Endothelial cell of hepatic sinusoid (primary cell): ENCODE results near the gene OCA2.

ENCODE experiments used
- in situ Hi-C: cut with HindIII; loops from 2 replicates; pipeline ENCODE4 v1.10.0; 2017; ENCODE audit warnings: low sequenced_read_pairs

The OCA2 gene

GRCh38 chr15:27889258-27889657, 209.9 kb downstream of the OCA2 start:
- in situ Hi-C loops, result no loop called here

- in situ Hi-C loops, result no loop called here
These were observed 213.9 kb downstream of the OCA2 start for GRCh38 chr15:27885201-27885600.

- in situ Hi-C loops, result no loop called here
These were observed 214.4 kb downstream of the OCA2 start for GRCh38 chr15:27884726-27885125.

GRCh38 chr15:27878841-27879240, 220.3 kb downstream of the OCA2 start:
- in situ Hi-C loops, result no loop called here

GRCh38 chr15:27873828-27874227, 225.3 kb downstream of the OCA2 start:
- in situ Hi-C loops, result no loop called here

- in situ Hi-C loops, result no loop called here
These were observed 226.1 kb downstream of the OCA2 start for GRCh38 chr15:27873039-27873438.

GRCh38 chr15:27872355-27872754, 226.8 kb downstream of the OCA2 start:
- in situ Hi-C loops, result no loop called here

- in situ Hi-C loops, result no loop called here
These were observed 227.2 kb downstream of the OCA2 start for GRCh38 chr15:27871902-27872260.

- in situ Hi-C loops, result no loop called here
These were observed 227.8 kb downstream of the OCA2 start for GRCh38 chr15:27871078-27871901.

- in situ Hi-C loops, result no loop called here
These were observed 228.8 kb downstream of the OCA2 start for GRCh38 chr15:27870320-27870719.

GRCh38 chr15:27869697-27870281, 229.3 kb downstream of the OCA2 start:
- in situ Hi-C loops, result no loop called here

GRCh38 chr15:27868828-27869404, 230.2 kb downstream of the OCA2 start:
- in situ Hi-C loops, result no loop called here

GRCh38 chr15:27867861-27868260, 231.3 kb downstream of the OCA2 start:
- in situ Hi-C loops, result no loop called here

GRCh38 chr15:27866505-27867165, 232.5 kb downstream of the OCA2 start:
- in situ Hi-C loops, result no loop called here

GRCh38 chr15:27865926-27866325, 233.2 kb downstream of the OCA2 start:
- in situ Hi-C loops, result no loop called here

- in situ Hi-C loops, result no loop called here
These were observed 233.7 kb downstream of the OCA2 start for GRCh38 chr15:27865323-27865922.

- in situ Hi-C loops, result no loop called here
These were observed 234.4 kb downstream of the OCA2 start for GRCh38 chr15:27864719-27865118.

- in situ Hi-C loops, result no loop called here
These were observed 235.0 kb downstream of the OCA2 start for GRCh38 chr15:27864086-27864485.

GRCh38 chr15:27863000-27863399, 236.1 kb downstream of the OCA2 start:
- in situ Hi-C loops, result no loop called here

GRCh38 chr15:27861171-27861570, 237.9 kb downstream of the OCA2 start:
- in situ Hi-C loops, result no loop called here

- in situ Hi-C loops, result no loop called here
These were observed 244.0 kb downstream of the OCA2 start for GRCh38 chr15:27855137-27855536.
